Keratinocyte (primary cell): ENCODE measurements around the gene MCTP2. TPM values are rescaled to one million over a fixed set of nuclear protein-coding genes. Genes with fewer than 3 reads are reported as not detected.

Experiments used
- DNase-seq: peaks from one replicate; pipeline ENCODE4 v3.0.0-alpha.2; 2011; ENCODE audit warnings: low read depth, missing footprints, low spot score
- FAIRE-seq: peaks from 2 replicates; lab custom pipeline; 2011; peaks lifted over from hg19 to GRCh38; lab: Jason Lieb, UNC
- H2AFZ ChIP-seq: 2 replicates; pipeline ENCODE4 v1.6.0; 2012; ENCODE audit warnings: low read length, control low read depth, inconsistent platforms; ENCODE audit not compliant: control insufficient read depth
- H3K27ac ChIP-seq: 2 replicates; pipeline ENCODE4 v1.5.1; 2011; ENCODE audit warnings: low read length; ENCODE audit not compliant: control insufficient read depth, insufficient read depth
- H3K27me3 ChIP-seq: 3 replicates; pipeline ENCODE4 v1.6.0; 2011; ENCODE audit warnings: low read length; ENCODE audit not compliant: control insufficient read depth, insufficient read depth; ENCODE audit errors: extremely low read depth
- H3K36me3 ChIP-seq, 2 experiments: 2 replicates in 1 of 2; 3 replicates in 1 of 2; pipeline ENCODE4 v1.5.1; 2011; ENCODE audit warnings: low read length in 2 of 2, mild to moderate bottlenecking in 1 of 2; ENCODE audit not compliant: control insufficient read depth in 2 of 2, insufficient read depth in 2 of 2; ENCODE audit errors: extremely low read depth in 1 of 2
- H3K4me1 ChIP-seq: 3 replicates; pipeline ENCODE4 v1.5.1; 2011; ENCODE audit warnings: low read length; ENCODE audit not compliant: control insufficient read depth, insufficient read depth; ENCODE audit errors: extremely low read depth
- H3K4me2 ChIP-seq: 3 replicates; pipeline ENCODE4 v1.6.0; 2011; ENCODE audit warnings: low read depth, low read length; ENCODE audit not compliant: control insufficient read depth, insufficient read depth; ENCODE audit errors: extremely low read depth
- H3K4me3 ChIP-seq, 3 experiments: fragments of 200-600 bp in 1 of 3; sonication (generic) in 1 of 3; 2 replicates in 2 of 3; 3 replicates in 1 of 3; pipeline ENCODE4 v1.5.1; 2011 to 2016; ENCODE audit warnings: low read length in 3 of 3, mild to moderate bottlenecking in 3 of 3, control low read depth in 2 of 3, inconsistent platforms in 1 of 3, low read depth in 1 of 3, mixed read lengths in 1 of 3, mixed run types in 1 of 3, moderate library complexity in 1 of 3; ENCODE audit not compliant: control insufficient read depth in 2 of 3, insufficient read depth in 2 of 3; ENCODE audit errors: extremely low read depth in 1 of 3
- H3K79me2 ChIP-seq: 2 replicates; pipeline ENCODE4 v1.6.0; 2012; ENCODE audit warnings: low read length; ENCODE audit not compliant: control insufficient read depth, insufficient read depth
- H3K9ac ChIP-seq: 3 replicates; pipeline ENCODE4 v1.6.0; 2011; ENCODE audit warnings: low read length; ENCODE audit not compliant: control insufficient read depth, insufficient read depth; ENCODE audit errors: extremely low read depth
- H3K9me1 ChIP-seq: 3 replicates; pipeline ENCODE4 v1.6.0; 2011; ENCODE audit warnings: low read length; ENCODE audit not compliant: control insufficient read depth, insufficient read depth; ENCODE audit errors: extremely low read depth
- H3K9me3 ChIP-seq: 2 replicates; pipeline ENCODE4 v1.5.1; 2012; ENCODE audit warnings: low read depth, low read length; ENCODE audit not compliant: control insufficient read depth
- H4K20me1 ChIP-seq: 3 replicates; pipeline ENCODE4 v1.6.0; 2011; ENCODE audit warnings: low read length; ENCODE audit not compliant: control insufficient read depth, insufficient read depth; ENCODE audit errors: extremely low read depth
- CTCF ChIP-seq, 3 experiments: IDR thresholded peaks in 1 of 3; conservative IDR thresholded peaks in 1 of 3; optimal IDR thresholded peaks in 1 of 3; 2 replicates in 2 of 3; 3 replicates in 1 of 3; pipeline versions ENCODE3 to v1.5.1; 2011; ENCODE audit warnings: low read length in 3 of 3, mild to moderate bottlenecking in 3 of 3, moderate library complexity in 2 of 3, control low read depth in 1 of 3, inconsistent platforms in 1 of 3; ENCODE audit not compliant: insufficient read depth in 2 of 3; ENCODE audit errors: extremely low read depth in 1 of 3
- EZH2 ChIP-seq: IDR thresholded peaks from one replicate; pipeline ENCODE4 v1.6.1; 2012; ENCODE audit warnings: inconsistent platforms, mild to moderate bottlenecking, low read length, moderate library complexity
- dilution Hi-C: fragments of 300-500 bp; cut with MboI; formaldehyde crosslinking; loops from one replicate; pipeline ENCODE4 v1.7.0; 2020; ENCODE audit warnings: low sequenced_read_pairs; ENCODE audit not compliant: extremely low pct_ligation_motif_present
- polyA plus RNA-seq, 5 experiments: library from polyadenylated mRNA; depleted of rRNA in 3 of 5; stranded (reverse) in 3 of 5; stranded (forward) in 1 of 5; unstranded in 1 of 5; fragments of >200 nt; gene quantifications; 1 replicate in 1 of 5; 2 replicates in 3 of 5; 3 replicates in 1 of 5; pipeline versions ENCODE4 v1.2.1 to v1.2.3, GENCODE V29; 2011 to 2012; ENCODE audit warnings: missing spikeins in 2 of 5, low read depth in 1 of 5, low replicate concordance in 1 of 5

MCTP2 gene
- polyA plus RNA-seq, 1 donor (not counting 4 experiments of a cell fraction or from before 2014, with no cell fraction given) = 22.0 TPM

DNA sequence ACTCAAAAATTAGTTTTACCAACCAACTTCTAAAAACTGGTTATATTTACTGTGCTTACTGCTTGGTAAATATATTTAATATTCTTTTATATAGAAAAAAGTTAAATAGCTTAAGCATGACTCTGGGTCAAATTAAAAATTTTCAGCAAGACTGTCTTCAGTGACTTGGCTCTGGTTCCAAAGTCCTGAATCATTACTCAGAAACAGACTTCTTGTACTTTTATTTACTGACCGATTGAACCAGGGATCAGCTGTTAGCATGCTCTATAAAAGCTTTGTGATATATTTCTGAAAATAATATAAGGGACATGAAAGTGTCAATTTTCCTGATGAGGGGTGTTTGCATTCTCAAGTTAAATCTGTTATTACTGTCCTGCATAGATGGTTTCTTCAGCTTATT is 164.3 kb downstream of the MCTP2 start:
- DNase-seq (no peak), FAIRE-seq (no peak)
- H3K4me2 ChIP-seq = no peak overlapping the region
- H3K79me2 ChIP-seq = no peaks in the 10 kb centered on the region
- dilution Hi-C loops = no loop called here
- no peaks in the 10 kb centered on the region for H3K9me3 ChIP-seq
- H2AFZ ChIP-seq = no peak overlapping the region
- TF ChIP-seq CTCF (optimal IDR thresholded peaks at IDR 0.05 in 1 of 3, IDR thresholded peaks at IDR 0.05 in 1 of 3, conservative IDR thresholded peaks at IDR 0.05 in 1 of 3; ENCODE audit: extremely low read depth in 1 of 3, insufficient read depth in 2 of 3, low read length in 3 of 3) (no peak), EZH2 (no peak)
- H3K36me3 ChIP-seq = no peaks in the 10 kb centered on the region
- no peak overlapping the region for H3K4me3 ChIP-seq
- H3K27me3 ChIP-seq = no peaks in the 10 kb centered on the region
- no peak overlapping the region for H3K27ac ChIP-seq
- no peak overlapping the region for H3K9ac ChIP-seq
- no peaks in the 10 kb centered on the region for H3K9me1 ChIP-seq
- no peaks in the 10 kb centered on the region for H3K4me1 ChIP-seq
- no peaks in the 10 kb centered on the region for H4K20me1 ChIP-seq

DNA sequence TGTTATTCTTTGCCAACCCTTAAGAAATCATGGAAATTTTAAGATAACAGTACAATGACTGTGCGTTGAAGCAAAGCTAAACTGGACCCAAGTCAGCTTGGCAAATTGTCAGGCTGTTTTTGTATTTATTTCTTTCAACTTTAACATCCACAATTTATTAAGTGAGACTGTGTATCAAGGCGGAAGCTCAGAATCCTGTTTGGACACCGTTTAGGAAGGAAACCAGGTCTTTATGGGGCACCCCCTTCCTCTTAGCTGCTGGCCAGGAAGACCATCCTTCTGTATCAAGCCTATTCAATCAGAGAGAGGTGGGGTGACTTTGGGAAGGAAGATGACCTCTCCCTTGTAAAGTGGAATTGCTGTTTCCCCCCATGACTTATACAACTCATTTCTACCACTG is 166.0 kb downstream of the MCTP2 start:
- Histone ChIP-seq H3K9me3 (no peaks in the 10 kb centered on the region), H3K27me3 (no peaks in the 10 kb centered on the region), H3K79me2 (no peaks in the 10 kb centered on the region), H3K9me1 (no peaks in the 10 kb centered on the region), H3K27ac (no peak overlapping the region), H3K9ac (no peak overlapping the region), H2AFZ (no peak overlapping the region), H4K20me1 (no peaks in the 10 kb centered on the region), H3K4me3 (no peak overlapping the region), H3K36me3 (no peaks in the 10 kb centered on the region), H3K4me2 (no peak overlapping the region), H3K4me1 (no peaks in the 10 kb centered on the region)
- FAIRE-seq (no peak), DNase-seq (no peak)
- dilution Hi-C loops = no loop called here
- no peak for TF ChIP-seq CTCF (optimal IDR thresholded peaks at IDR 0.05 in 1 of 3, IDR thresholded peaks at IDR 0.05 in 1 of 3, conservative IDR thresholded peaks at IDR 0.05 in 1 of 3; ENCODE audit: extremely low read depth in 1 of 3, insufficient read depth in 2 of 3, low read length in 3 of 3)
- no peak for TF ChIP-seq EZH2
